Skeletal muscle satellite cell (primary cell): ENCODE measurements around the gene RAMP3.

Experiments used
- H3K27me3 ChIP-seq: 2 replicates; pipeline ENCODE4 v1.7.0; 2013; ENCODE audit warnings: low read length; ENCODE audit not compliant: control insufficient read depth, insufficient read depth
- H3K36me3 ChIP-seq: 2 replicates; pipeline ENCODE4 v1.7.0; 2013; ENCODE audit warnings: mild to moderate bottlenecking, control low read depth, low read length; ENCODE audit not compliant: insufficient read depth
- H3K4me1 ChIP-seq: 2 replicates; pipeline ENCODE4 v1.7.0; 2013; ENCODE audit warnings: low read length; ENCODE audit not compliant: control insufficient read depth, insufficient read depth
- H3K4me2 ChIP-seq: 2 replicates; pipeline ENCODE4 v1.7.0; 2013; ENCODE audit warnings: mild to moderate bottlenecking, low read length
- H3K4me3 ChIP-seq: 2 replicates; pipeline ENCODE4 v1.7.0; 2013; ENCODE audit warnings: low read length
- H3K9ac ChIP-seq: 2 replicates; pipeline ENCODE4 v1.7.0; 2013; ENCODE audit warnings: mild to moderate bottlenecking, low read depth, low read length, moderate library complexity
- H3K9me3 ChIP-seq: replicated peaks from 2 replicates; pipeline ENCODE4 v1.7.0; 2013; ENCODE audit warnings: mild to moderate bottlenecking, control low read depth, low read length

RAMP3 gene

DNA sequence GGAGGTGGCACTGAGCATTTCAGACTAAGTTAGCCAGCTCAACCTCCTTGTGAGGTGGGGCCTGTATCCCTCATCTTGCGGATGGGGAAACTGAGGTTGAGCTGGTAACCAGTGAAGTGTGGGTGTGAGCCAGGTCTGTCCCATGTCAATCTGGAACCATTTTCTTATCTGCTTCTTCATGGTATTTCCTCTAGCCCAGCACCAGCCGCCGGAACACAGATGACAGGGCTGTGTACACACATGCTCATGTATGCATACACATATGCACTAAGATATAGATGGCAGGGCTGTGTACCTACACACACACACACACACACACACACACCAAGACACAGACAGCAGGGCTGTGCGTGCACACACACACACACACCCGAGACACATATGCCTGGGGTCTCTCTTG is 18.5 kb downstream of the RAMP3 start:
- H3K4me3 ChIP-seq: no peak overlapping the region
- H3K9me3 ChIP-seq: no peaks in the 10 kb centered on the region
- no peak overlapping the region for H3K9ac ChIP-seq
- H3K27me3 ChIP-seq: peaks cover 28% of the 10 kb centered on the region
- H3K36me3 ChIP-seq: no peaks in the 10 kb centered on the region
- H3K4me2 ChIP-seq: no peak overlapping the region
- H3K4me1 ChIP-seq: no peaks in the 10 kb centered on the region

DNA sequence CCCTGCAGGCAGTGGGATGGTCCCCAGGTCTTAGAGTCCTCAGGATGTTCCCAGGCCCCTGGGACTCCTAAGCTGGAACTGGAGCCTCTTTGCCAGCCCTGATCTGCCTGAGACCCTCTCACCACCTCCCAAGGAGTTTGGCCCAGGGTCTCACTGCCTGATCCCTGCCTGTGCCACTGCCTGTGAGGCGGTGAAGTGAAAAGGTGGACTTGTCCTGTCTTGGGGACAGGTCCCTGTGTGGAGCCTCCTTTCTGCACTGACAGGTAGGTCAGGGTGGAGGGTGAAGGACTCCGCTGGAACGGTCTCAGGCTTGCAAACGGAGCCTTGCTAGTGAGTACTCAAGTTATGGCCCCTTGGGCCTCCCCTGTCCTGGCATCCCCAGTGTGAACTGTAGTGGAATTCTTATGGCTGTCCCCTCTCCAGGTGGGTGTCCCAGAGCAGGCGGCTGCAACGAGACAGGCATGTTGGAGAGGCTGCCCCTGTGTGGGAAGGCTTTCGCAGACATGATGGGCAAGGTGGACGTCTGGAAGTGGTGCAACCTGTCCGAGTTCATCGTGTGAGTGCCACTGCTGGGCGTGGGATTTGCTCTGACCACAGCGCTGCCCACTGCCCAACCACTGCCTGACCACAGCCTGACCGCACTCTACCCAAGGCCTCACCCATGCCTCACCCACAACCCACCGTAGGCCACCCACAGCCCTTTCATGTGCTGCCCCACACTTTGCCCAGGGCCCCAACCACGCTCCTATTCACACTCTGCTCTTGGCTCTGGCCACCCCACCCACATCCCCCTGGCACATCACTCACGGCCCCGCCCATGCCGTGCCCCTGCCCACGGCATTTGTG is 19.5 kb downstream of the RAMP3 start:
- H3K4me3 ChIP-seq: no peak overlapping the region
- H3K36me3 ChIP-seq: no peaks in the 10 kb centered on the region
- no peaks in the 10 kb centered on the region for H3K4me1 ChIP-seq
- H3K9me3 ChIP-seq: no peaks in the 10 kb centered on the region
- peaks cover 32% of the 10 kb centered on the region for H3K27me3 ChIP-seq
- H3K4me2 ChIP-seq: no peak overlapping the region
- no peak overlapping the region for H3K9ac ChIP-seq

DNA sequence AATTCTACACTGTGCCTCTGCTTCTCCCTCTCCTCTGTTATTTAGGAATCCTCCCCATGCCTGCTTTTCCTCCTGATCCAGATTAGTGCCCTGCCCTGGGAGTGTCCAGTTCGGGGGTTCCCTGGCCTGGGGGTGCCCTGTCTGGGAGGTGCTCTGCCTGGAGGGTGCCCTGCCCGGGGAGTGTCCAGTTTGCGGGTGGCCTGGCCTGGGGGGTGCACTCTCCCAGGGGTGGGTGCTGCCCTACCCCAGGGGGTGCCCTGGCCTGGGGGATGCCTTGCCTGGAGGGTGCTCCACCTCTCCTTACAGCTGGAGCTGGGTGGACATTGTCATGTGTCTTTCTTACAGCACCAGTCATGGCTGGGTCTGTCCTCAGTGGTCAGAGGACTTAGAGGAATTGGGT is 20.2 kb downstream of the RAMP3 start:
- Histone ChIP-seq H3K36me3 (no peaks in the 10 kb centered on the region), H3K27me3 (peaks cover 38% of the 10 kb centered on the region)

DNA sequence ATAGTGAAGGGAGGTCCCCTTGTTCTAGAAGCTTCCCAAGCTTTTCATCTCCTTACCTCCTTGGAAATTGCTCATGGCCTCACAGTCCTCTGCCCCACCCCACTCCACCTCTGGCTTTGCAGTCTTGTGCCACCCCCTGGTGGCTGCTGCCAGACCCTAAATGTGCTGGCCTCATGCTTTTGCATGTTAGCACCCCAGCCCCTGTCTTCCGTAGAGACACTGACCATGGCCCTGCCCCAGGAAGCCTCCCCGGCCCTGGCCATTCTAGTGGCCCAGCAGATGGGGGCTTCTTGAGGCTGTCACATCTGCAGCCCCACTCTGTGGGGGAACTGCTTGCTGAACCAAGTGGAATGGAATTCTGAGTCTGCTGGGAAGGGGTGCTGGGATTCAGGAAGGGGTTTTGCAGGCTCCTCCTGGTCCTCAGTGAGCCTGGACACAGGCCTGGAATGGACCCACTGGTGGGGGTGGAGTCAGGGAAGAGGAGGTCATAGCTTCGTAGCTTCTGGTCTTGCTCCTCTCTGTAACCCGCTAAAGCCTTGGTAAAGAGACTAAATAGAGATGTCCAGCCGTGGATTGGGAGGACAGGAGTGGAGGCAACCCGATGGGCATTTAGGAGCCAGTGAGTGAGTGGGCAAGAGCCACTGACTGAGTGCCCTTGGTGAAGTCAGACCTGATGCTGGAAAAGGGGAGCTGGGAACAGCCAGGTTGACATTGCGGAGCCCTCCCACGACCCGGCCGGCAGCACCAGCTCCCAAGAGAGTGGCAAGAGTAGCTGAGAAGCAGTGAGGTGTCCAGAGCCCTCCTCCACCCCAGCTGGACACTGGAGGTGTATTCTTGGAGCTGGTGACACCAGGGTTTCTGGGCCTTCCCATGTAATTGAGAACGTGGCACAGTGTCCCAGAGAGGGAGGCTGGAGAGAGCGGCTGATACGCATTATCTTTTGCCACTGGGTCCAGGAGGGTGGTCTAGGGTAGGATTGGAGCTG is 20.9 kb downstream of the RAMP3 start:
- H3K27me3 ChIP-seq: peaks cover 38% of the 10 kb centered on the region

More for the DNA sequence above, 20.2 kb downstream of the RAMP3 start:
- H3K4me1 ChIP-seq: no peaks in the 10 kb centered on the region
- no peak overlapping the region for H3K9ac ChIP-seq
- H3K4me3 ChIP-seq: no peak overlapping the region
- H3K4me2 ChIP-seq: no peak overlapping the region
- no peaks in the 10 kb centered on the region for H3K9me3 ChIP-seq

DNA sequence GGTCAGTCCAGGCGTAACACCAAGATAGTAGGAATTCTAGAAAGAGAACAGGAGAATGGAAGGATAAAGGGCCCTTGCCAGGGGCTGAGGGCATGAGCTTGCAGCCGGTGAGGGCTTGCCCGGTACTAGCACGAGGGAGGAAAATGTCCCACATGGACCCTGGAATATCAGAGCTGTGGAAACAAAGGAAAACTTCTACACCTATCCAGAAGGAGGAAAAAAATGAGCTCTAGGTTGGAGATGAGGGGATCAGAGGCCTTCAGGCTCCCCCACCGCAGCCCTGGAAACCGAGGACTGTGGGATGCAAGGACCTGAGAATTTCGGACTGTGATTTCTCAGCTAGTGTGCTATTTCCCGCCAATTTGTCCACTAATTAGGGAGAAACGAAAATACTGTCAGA is 22.1 kb downstream of the RAMP3 start:
- no peaks in the 10 kb centered on the region for H3K36me3 ChIP-seq
- no peak overlapping the region for H3K4me2 ChIP-seq
- H3K9ac ChIP-seq: no peak overlapping the region
- peaks cover 38% of the 10 kb centered on the region for H3K27me3 ChIP-seq
- no peaks in the 10 kb centered on the region for H3K9me3 ChIP-seq
- no peak overlapping the region for H3K4me3 ChIP-seq
- H3K4me1 ChIP-seq: no peaks in the 10 kb centered on the region

More for the DNA sequence above, 20.9 kb downstream of the RAMP3 start:
- H3K9me3 ChIP-seq: no peaks in the 10 kb centered on the region
- H3K4me2 ChIP-seq: no peak overlapping the region
- H3K4me1 ChIP-seq: no peaks in the 10 kb centered on the region
- no peak overlapping the region for H3K4me3 ChIP-seq
- no peak overlapping the region for H3K9ac ChIP-seq
- H3K36me3 ChIP-seq: no peaks in the 10 kb centered on the region

DNA sequence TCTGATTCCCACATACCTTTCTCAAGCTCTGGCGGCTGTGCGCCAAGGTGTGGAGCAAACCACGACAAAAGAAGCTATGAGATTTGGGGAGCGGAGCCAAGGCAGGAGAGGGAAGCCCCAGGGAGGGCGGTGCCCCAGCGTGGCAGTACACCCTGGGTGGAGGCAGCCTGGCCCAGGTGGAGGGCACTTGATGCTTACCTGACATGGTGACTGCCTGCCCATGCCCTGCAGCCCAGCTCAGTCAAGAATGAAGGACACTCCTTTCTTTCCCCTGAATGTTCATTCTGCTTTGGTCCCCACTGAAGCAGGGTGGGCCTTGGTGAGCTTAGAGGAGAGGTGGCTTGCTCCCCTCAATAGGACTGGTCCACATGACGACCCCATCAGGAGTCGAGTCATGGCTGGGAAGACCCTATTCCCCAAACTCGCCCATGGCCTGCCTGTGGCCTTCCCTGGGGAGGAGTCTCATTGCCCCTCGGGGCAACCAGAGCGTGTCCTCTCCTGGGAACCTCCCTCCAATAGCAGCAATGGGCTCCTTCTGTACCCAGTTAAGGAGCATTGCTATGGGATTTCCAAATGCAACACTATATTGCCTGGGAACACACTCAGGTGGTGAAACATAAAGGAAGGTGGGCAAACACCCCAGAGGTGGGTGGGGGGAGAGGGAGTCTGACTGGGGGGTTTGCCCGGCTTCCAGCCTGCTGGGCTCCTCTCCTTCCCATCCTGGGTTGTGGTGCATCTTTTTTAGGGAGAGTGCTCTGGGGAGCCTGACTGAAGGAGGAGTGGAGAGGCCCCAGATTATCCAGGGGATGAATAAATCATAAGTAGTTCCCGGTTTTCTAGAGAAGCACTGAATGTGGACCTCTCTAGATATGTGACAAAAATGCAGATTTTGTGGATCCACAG is 22.7 kb downstream of the RAMP3 start:
- H3K9ac ChIP-seq: no peak overlapping the region
- H3K4me3 ChIP-seq: no peak overlapping the region
- peaks cover 44% of the 10 kb centered on the region for H3K27me3 ChIP-seq
- no peaks in the 10 kb centered on the region for H3K9me3 ChIP-seq
- no peaks in the 10 kb centered on the region for H3K36me3 ChIP-seq
- no peaks in the 10 kb centered on the region for H3K4me1 ChIP-seq
- no peak overlapping the region for H3K4me2 ChIP-seq

DNA sequence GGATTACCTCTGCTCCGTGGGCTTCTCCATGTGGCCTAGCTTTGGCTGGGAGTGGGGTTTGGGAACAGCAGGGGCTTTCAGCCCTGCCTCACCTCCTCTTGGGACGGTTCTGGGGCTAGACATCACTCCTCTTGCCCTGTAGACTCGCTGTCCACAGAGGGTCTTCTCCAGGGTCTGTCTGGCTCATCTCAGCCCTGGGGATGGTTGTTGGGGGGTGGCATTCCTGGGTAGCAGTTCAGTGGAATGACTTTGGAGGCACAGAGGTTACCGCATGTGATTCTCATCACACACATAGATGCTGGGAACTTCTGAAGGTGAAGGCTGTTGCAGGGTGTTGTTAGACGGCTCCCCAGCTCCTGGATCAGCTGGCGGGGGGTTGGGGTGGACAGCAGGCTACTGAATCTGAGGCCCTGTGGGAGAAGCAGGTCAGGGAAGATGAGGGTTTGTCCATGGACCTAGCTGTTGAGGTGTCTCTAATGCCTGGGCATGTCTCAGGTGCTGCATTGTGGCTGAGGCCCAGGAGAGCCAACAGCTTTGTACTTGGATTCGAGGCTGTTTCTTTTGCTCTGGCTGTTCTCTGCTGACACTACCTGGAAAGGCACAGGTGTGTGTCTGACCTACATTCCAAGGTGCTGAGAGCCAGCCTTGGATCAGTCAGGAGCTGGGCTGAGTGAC is 23.8 kb downstream of the RAMP3 start:
- Histone ChIP-seq H3K4me1 (no peaks in the 10 kb centered on the region), H3K36me3 (no peaks in the 10 kb centered on the region), H3K9me3 (no peaks in the 10 kb centered on the region), H3K27me3 (peaks cover 47% of the 10 kb centered on the region), H3K4me2 (no peak overlapping the region), H3K4me3 (no peak overlapping the region), H3K9ac (no peak overlapping the region)

DNA sequence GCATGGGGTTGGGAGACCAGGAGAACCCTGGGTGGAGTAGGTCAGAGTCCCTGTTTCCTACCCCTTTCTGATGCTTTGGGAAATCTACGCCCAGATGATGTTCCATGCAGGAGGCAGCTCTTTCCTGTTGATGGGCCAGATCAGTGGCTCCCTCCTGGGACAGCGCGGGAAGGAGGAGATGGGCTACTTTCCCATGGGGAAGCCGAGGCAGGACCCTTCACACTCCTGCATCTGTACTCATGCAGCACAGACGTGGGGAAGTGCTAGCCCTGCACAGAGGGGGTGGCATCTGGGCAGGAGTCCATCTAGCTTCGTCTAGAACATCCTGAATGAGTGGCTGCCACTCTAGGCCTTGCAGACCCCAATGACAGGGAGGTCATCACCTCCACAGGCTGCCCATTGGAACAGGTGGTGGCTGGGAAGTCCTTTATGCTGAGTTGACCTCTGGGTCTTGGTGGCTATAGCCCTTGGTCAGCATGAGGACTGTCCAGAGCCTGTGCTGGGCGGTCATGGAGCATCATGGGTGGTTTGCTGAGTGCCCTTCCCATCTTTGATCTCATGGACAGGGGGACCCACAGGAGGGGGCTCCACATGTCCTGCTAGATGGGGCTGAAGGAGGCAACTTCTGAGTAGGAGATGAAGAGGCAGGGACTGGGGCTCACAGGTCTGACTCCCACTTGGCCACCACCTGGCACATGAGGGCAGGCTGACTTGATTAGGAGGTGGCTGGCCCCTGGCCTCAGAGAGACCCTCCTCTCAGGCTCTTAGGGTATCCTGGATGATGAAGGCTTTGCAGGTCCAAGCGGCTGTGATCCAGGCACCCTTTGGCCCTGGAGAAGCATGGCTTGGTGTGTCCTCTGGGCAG is 24.6 kb downstream of the RAMP3 start:
- no peak overlapping the region for H3K4me3 ChIP-seq

DNA sequence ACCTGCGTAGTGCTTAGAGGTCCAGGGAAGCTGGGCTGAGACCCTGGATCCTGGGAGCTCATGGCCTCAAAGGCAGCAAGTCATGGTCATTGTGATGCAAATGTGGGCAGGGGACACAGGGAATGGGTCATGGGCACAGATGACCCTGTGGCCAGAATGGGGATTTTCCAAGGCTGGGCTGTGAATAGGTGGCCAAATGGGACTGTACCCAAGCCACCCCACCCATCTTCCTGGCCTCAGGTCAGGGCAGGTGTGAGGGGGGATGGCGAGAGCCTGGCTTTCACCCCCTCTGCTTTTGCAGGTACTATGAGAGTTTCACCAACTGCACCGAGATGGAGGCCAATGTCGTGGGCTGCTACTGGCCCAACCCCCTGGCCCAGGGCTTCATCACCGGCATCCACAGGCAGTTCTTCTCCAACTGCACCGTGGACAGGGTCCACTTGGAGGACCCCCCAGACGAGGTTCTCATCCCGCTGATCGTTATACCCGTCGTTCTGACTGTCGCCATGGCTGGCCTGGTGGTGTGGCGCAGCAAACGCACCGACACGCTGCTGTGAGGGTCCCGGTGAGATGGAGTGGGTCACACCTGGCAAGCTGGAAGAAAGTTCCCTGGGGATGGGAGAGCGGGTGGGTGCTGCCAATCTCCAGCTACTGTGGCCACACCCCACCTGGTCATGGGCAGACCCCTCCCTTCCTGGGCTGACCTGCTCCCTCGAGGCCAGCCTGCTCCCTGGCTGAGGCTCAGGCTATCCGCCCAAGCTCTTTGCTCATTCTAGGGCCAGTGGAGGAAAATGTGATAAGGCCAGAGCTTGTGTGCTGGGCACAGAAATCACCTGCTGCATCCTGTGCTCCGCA is 25.5 kb downstream of the RAMP3 start:
- no peaks in the 10 kb centered on the region for H3K9me3 ChIP-seq
- no peak overlapping the region for H3K9ac ChIP-seq
- H3K27me3 ChIP-seq: peaks cover 51% of the 10 kb centered on the region
- no peak overlapping the region for H3K4me2 ChIP-seq
- H3K36me3 ChIP-seq: no peaks in the 10 kb centered on the region
- H3K4me1 ChIP-seq: no peaks in the 10 kb centered on the region
- H3K4me3 ChIP-seq: no peak overlapping the region

More for the DNA sequence above, 24.6 kb downstream of the RAMP3 start:
- H3K36me3 ChIP-seq: no peaks in the 10 kb centered on the region
- H3K9me3 ChIP-seq: no peaks in the 10 kb centered on the region
- H3K9ac ChIP-seq: no peak overlapping the region
- H3K27me3 ChIP-seq: peaks cover 47% of the 10 kb centered on the region
- no peak overlapping the region for H3K4me2 ChIP-seq
- H3K4me1 ChIP-seq: no peaks in the 10 kb centered on the region
